C4-2B (cell line): ENCODE results near the gene FKBP1A.

Experiments
- CTCF ChIP-seq: fragments of 450-650 bp; conservative IDR thresholded peaks from 2 replicates; pipeline ENCODE4 v1.5.1; 2017; ENCODE audit warnings: mild to moderate bottlenecking
- ZFX ChIP-seq: fragments of 450-650 bp; IDR thresholded peaks from 2 replicates; pipeline ENCODE4 v1.6.1; 2017

- TF ChIP-seq CTCF (no peak), ZFX (no peak)
These were observed 641 bp upstream of the FKBP1A start for GRCh38 chr20:1393507-1393882.
